ENCODE measurements around the gene TPST2.

The TPST2 gene

GRCh38 chr22:26540119-26540518 is 49.8 kb downstream of the TPST2 start:
- no peak overlapping the region for H3K4me3 ChIP-seq (replicated peaks in 1 of 2; ENCODE audit: low read depth in 2 of 2, low read length in 2 of 2)
- no peak for TF ChIP-seq CTCF (IDR thresholded peaks at IDR 0.05; ENCODE audit: low read depth, low read length)
- DNase-seq (ENCODE audit: low read depth in 2 of 2), result no peak

- TF ChIP-seq CTCF (IDR thresholded peaks at IDR 0.05; ENCODE audit: low read depth, low read length), result no peak
- DNase-seq (ENCODE audit: low read depth in 2 of 2), result no peak
Observed at GRCh38 chr22:26536762-26537134, 53.2 kb downstream of the TPST2 start.

GRCh38 chr22:26536056-26536761 is 53.7 kb downstream of the TPST2 start:
- TF ChIP-seq CTCF (IDR thresholded peaks at IDR 0.05; ENCODE audit: low read depth, low read length), result no peak
- DNase-seq (ENCODE audit: low read depth in 2 of 2), result no peak
- no peak overlapping the region for H3K4me3 ChIP-seq (replicated peaks in 1 of 2; ENCODE audit: low read depth in 2 of 2, low read length in 2 of 2)

More at GRCh38 chr22:26536762-26537134, 53.2 kb downstream of the TPST2 start:
- H3K4me3 ChIP-seq (replicated peaks in 1 of 2; ENCODE audit: low read depth in 2 of 2, low read length in 2 of 2), result no peak overlapping the region

DNA sequence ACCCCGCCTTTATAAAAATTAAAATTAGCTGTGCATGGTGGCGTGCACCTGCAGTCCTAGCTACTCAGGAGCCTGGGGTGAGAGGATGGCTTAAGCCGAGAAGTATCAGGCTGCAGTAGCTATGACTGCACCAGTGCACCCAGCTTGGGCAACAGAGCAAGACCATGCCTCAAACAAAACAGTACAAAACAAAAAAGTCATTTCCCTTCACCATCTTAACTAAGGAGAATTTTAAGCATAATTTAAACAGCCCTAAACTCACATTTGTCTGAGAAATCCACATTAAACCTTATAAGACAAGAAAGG is 54.4 kb downstream of the TPST2 start:
- no peak for DNase-seq (ENCODE audit: low read depth in 2 of 2)
- no peak overlapping the region for H3K4me3 ChIP-seq (replicated peaks in 1 of 2; ENCODE audit: low read depth in 2 of 2, low read length in 2 of 2)
- TF ChIP-seq CTCF (IDR thresholded peaks at IDR 0.05; ENCODE audit: low read depth, low read length), result no peak

DNA sequence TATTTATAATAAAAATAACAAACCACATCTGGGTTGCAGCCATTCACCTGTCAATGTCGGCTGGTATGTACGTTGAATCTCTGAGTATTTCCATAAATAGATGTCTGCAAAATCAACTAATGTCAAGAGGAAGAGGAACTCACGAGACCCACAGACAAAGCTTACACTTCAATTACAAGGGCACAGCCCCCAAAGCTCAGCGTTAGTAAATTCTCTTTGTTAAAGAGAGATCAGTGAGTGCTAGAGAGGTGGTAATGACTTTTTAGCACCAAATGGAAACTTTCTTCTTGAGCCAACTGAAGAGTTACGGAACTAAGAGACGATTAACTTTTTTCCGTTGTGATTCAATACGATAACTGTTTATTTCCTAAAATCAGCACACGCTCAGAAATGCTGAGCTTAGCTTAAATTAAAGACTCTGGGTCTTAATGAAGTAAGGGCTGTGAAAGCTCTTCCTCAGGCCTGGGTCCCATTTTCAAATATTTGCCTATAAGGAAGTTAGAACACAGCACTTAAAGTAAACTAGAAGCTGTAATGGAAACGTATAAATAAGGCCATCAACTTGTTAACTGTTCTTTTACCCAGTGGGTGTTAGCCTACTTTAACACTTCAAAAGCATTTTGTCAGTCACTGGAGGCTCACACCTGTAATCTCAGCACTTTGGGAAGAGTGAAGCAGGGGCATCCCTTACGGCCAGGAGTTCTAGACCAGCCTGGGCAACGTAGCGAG is 54.9 kb downstream of the TPST2 start:
- no peak overlapping the region for H3K4me3 ChIP-seq (replicated peaks in 1 of 2; ENCODE audit: low read depth in 2 of 2, low read length in 2 of 2)
- TF ChIP-seq CTCF (IDR thresholded peaks at IDR 0.05; ENCODE audit: low read depth, low read length), result no peak
- DNase-seq (ENCODE audit: low read depth in 2 of 2), result no peak

DNA sequence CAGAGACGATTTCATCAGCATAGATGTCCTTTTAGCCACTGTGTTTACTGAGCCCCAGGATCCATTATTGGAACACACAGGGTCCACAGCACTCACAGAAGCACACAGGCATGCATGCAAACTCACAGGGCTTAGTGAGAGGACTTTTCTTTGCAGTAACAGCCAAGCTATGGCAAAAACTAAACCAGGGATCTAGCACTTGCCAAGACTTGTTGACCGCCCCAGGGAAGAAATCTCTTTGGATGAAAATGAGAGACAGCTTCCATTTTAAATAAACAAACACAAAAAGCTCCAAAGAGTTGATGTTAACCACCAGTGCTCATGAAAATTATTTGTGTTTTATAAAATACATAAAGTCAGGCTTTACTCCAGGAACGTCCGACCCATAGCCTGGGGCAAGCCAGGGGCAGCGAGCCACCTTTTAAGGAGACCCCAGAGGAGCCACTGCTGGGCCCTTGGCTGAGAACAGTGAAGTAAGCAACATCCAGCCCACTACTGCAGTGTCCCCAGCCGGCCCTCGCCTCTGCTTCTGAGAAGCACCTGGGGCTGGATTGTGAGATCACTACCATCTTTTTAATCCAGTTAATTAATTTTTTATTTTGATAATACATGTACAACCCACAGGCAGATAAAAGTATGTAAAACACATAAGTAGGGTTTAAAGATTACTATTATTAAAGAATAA is 55.6 kb downstream of the TPST2 start:
- DNase-seq (ENCODE audit: low read depth in 2 of 2), result no peak
- no peak overlapping the region for H3K4me3 ChIP-seq (replicated peaks in 1 of 2; ENCODE audit: low read depth in 2 of 2, low read length in 2 of 2)
- TF ChIP-seq CTCF (IDR thresholded peaks at IDR 0.05; ENCODE audit: low read depth, low read length), result no peak
